HG03097 (cell line): ENCODE results near the gene C19orf53.
"Not testable (repeated sequence)": the region's sequence is repeated elsewhere in the genome, so short reads cannot be mapped to it uniquely, and the experiment has no call there.

Experiments
- ATAC-seq: cut with Tn5 transposase; IDR thresholded peaks from one replicate; pipeline ENCODE4 v1.9.1; 2021; ENCODE audit not compliant: unreplicated experiment, low FRiP score

The C19orf53 gene

GRCh38 chr19:13762635-13763235, 11.5 kb upstream of the C19orf53 start:
- no peak for ATAC-seq

DNA sequence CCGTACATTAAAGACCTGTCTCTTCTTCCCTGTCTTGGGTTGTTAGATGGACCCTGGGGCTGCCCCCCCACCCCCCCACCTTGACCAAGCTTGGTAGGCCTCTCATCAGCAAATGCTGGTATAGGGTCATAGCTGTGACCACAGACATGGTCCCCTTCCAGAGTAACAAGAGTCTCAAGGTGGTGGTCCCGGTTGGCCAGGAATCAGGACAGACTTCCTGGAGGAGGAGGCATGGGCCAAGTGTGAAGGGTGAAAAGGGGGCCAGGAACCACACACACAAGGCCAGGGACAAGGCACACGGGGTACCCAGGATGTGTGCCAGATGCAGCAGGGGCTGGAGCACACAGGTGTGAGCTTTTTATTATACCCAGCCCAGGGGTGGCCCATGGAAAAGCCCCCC, 11.0 kb upstream of the C19orf53 start:
- ATAC-seq = no peak

- no peak for ATAC-seq
These were observed 10.0 kb upstream of the C19orf53 start, which contains the start of gene MRI1 for GRCh38 chr19:13764101-13764807. Gene MRI1 (plus strand): TSS chr19:13764522. CDS start chr19:13764589, 67 bp downstream.

DNA sequence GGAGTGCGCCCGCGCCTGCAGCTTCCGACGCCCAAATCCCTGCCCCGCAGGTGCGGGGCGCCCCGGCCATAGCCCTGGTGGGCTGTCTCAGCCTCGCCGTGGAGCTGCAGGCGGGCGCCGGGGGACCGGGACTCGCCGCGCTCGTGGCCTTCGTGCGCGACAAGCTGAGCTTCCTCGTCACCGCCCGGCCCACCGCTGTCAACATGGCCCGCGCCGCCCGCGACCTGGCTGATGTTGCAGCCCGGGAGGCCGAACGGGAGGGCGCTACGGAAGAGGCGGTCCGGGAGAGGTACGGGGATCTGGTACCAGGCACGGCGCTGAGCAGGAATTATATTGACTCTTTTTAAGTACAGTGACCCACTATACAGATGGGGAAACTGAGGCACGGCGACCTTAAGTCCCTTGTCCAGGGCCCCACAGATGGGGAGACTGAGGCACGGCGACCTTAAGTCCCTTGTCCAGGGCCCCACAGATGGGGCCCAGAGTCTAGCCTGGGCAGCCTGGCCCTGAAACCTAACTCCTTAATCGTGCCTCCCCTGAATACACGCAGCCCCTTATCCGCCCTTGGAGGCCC, 9.3 kb upstream of the C19orf53 start:
- ATAC-seq = no peak

DNA sequence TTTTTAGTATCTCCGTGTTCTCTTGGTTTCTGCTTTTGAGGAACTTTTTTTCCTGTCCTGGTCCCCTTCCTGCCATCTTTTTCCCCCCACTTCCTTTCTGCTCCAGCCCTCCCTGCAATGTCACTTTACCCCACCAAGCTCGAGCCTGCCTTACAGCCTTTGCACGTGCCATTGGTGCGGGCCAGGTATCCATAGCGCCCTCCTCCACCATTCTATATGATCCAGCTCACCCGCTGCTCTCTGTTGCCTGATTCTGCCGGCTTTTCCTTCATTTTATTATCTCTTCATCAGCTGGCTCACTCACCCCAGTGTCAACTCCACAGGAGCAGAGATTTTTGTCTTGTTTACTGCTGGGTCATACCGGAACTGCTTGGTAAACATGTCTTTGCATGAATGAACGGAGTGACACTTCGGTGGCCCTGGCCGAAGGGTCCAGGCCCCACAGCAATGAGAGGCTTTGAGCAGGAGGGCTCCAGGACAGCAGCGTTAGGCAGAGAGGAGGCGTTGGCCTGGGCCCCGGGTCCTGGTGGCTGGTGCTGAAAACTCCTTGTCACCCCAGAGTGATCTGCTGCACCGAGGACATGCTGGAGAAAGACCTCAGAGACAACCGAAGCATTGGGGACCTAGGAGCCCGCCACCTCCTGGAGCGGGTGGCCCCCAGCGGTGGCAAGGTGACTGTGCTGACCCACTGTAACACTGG, 8.7 kb upstream of the C19orf53 start:
- no peak for ATAC-seq

- no peak for ATAC-seq
These were observed 8.2 kb upstream of the C19orf53 start for GRCh38 chr19:13766095-13766481.

DNA sequence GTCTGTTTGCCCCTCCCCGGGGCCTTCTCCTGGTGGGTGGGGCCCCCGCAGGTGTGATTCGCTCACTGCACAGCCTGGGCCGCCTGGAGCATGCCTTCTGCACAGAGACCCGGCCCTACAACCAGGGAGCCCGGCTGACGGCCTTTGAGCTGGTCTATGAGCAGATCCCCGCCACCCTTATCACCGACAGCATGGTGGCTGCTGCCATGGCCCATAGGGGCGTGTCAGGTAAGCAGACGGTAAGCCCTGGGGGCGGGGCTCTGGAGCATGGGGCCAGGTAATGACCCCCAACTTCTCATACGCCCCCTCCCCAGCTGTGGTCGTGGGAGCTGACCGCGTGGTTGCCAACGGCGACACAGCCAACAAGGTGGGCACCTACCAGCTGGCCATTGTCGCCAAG, 5.7 kb upstream of the C19orf53 start:
- ATAC-seq = no peak

- ATAC-seq = no peak
These were observed 4.1 kb upstream of the C19orf53 start for GRCh38 chr19:13770013-13770635.

- ATAC-seq = no peak
These were observed 4.1 kb downstream of the C19orf53 start for GRCh38 chr19:13778398-13778797.

- no peak for ATAC-seq
These were observed 4.6 kb downstream of the C19orf53 start for GRCh38 chr19:13778847-13779246.

DNA sequence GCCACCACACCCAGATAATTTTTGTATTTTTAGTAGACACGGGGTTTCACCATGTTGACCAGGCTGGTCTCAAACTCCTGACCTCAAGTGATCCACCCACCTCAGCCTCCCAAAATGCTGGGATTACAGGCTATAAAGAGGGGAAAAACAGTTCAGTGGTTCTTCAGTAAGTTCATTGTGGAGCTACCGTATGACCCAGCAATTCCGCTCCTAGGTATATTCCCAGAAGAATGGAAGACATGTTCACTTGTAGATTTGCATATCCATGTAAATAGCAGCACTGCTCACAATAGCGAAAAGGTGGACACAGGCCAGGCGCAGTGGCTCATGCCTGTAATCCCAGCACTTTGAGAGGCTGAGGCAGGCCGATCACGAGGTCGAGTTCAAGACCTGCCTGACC, 5.5 kb downstream of the C19orf53 start:
- not testable (repeated sequence) for ATAC-seq

DNA sequence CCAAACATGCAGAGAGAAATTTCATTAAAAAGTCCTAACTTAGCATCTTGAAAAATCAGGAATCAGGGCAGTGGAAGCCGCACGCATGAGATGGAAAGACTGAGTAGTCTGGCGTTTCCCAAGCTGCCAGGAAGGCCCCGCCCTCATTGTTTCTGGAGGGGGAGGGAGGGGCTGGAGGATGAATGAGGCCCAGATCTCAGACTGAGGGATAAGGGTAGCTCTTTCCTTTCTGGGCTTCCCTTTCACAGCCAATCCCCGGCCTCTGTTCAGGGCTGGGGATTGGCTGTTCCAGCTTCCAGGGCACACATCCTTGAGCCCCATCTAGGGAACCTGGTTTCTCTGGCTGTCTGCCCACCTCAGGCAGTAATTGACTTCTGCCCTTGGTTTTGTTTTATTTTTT, 7.3 kb downstream of the C19orf53 start:
- no peak for ATAC-seq

- ATAC-seq = no peak
These were observed 8.3 kb downstream of the C19orf53 start for GRCh38 chr19:13782537-13782936.

- ATAC-seq = no peak
These were observed 9.6 kb downstream of the C19orf53 start for GRCh38 chr19:13783565-13784500.

- ATAC-seq = no peak
These were observed 10.6 kb downstream of the C19orf53 start for GRCh38 chr19:13784731-13785452.

DNA sequence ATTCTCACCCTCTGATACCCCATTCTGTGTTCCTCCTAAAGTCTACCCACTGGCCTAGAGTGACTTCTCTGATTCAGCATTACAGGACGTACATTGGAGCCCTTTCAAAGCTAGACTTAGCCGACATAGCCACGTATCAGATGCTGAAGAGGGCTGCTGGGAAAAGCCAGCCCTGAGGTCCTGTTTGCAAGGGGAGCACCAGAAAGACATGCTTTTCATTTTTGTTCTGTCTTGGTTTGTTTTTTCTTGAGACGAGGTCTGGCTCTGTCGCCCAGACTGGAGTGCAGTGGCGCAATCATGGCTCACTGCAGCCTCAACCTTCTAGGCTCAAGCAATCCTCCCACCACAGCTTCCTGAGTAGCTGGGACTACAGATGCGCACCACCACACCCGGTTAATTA, 14.7 kb downstream of the C19orf53 start:
- ATAC-seq = no peak

GRCh38 chr19:13790354-13790753, 16.1 kb downstream of the C19orf53 start:
- no peak for ATAC-seq

DNA sequence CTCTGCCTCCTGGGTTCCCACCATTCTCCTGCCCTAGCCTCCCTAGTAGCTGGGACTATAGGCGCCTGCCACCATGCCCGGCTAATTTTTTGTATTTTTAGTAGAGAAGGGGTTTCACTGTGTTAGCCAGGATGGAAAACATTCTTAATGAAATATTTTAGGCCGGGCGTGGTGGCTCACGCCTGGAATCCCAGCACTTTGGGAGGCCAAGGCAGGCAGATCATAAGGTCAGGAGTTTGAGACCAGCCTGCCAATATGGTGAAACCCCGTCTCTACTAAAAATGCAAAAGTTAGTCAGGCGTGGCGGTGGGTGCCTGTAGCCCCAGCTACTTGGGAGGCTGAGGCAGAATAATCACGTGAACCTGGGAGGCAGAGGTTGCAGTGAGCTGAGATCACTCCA, 19.1 kb downstream of the C19orf53 start:
- not testable (repeated sequence) for ATAC-seq

GRCh38 chr19:13794398-13794756, 20.1 kb downstream of the C19orf53 start:
- no peak for ATAC-seq
